H9 (cell line): ENCODE measurements around the gene PAX1. TPM values are rescaled to one million over a fixed set of nuclear protein-coding genes. Genes with fewer than 3 reads are reported as not detected.

Source experiments
- DNase-seq: peaks from one replicate; pipeline ENCODE4 v3.0.0-alpha.2; 2017
- H2AFZ ChIP-seq: one replicate; pipeline ENCODE4 v1.6.1; 2013; ENCODE audit warnings: mild to moderate bottlenecking, low read length, control low read depth, moderate library complexity
- H2AK5ac ChIP-seq: 2 replicates; pipeline ENCODE4 v1.6.1; 2013; ENCODE audit warnings: low read length, control low read depth, mixed read lengths; ENCODE audit not compliant: insufficient read length
- H2BK120ac ChIP-seq: one replicate; pipeline ENCODE4 v1.6.1; 2013; ENCODE audit warnings: low read depth, mild to moderate bottlenecking, low read length, control low read depth, inconsistent platforms; ENCODE audit not compliant: poor library complexity, severe bottlenecking
- H2BK12ac ChIP-seq: 2 replicates; pipeline ENCODE4 v1.6.1; 2013; ENCODE audit warnings: low read length, control low read depth, mixed read lengths, low read depth; ENCODE audit not compliant: insufficient read length
- H2BK15ac ChIP-seq: 2 replicates; pipeline ENCODE4 v1.6.1; 2013; ENCODE audit warnings: low read depth, low read length, control low read depth
- H2BK20ac ChIP-seq: one replicate; pipeline ENCODE4 v1.6.1; 2013; ENCODE audit warnings: low read depth, mild to moderate bottlenecking, low read length, control low read depth, inconsistent platforms; ENCODE audit not compliant: poor library complexity, severe bottlenecking
- H2BK5ac ChIP-seq: 2 replicates; pipeline ENCODE4 v1.6.1; 2013; ENCODE audit warnings: low read length, control low read depth, mixed read lengths; ENCODE audit not compliant: insufficient read length
- H3K14ac ChIP-seq: 2 replicates; pipeline ENCODE4 v1.6.1; 2013; ENCODE audit warnings: low read length, control low read depth; ENCODE audit not compliant: insufficient read depth
- H3K18ac ChIP-seq: 2 replicates; pipeline ENCODE4 v1.6.1; 2013; ENCODE audit warnings: low read depth, mild to moderate bottlenecking, mixed read lengths, low read length, control low read depth; ENCODE audit not compliant: insufficient read length
- H3K23ac ChIP-seq: 2 replicates; pipeline ENCODE4 v1.6.1; 2013; ENCODE audit warnings: low read length, control low read depth, mixed read lengths, low read depth; ENCODE audit not compliant: insufficient read length
- H3K23me2 ChIP-seq: 2 replicates; pipeline ENCODE4 v1.6.1; 2013; ENCODE audit warnings: low read depth, mild to moderate bottlenecking, mixed read lengths, low read length, control low read depth; ENCODE audit not compliant: insufficient read length, poor library complexity, severe bottlenecking
- H3K27ac ChIP-seq: 2 replicates; pipeline ENCODE4 v1.5.1; 2013; ENCODE audit warnings: low read length, control low read depth, mixed read lengths, low read depth; ENCODE audit not compliant: insufficient read length
- H3K27me3 ChIP-seq: 2 replicates; pipeline ENCODE4 v1.6.1; 2013; ENCODE audit warnings: low read length, control low read depth, inconsistent platforms; ENCODE audit not compliant: insufficient read depth
- H3K4ac ChIP-seq: 2 replicates; pipeline ENCODE4 v1.6.1; 2013; ENCODE audit warnings: low read depth, mild to moderate bottlenecking, control low read depth, inconsistent platforms, low read length, moderate library complexity
- H3K4me1 ChIP-seq: 2 replicates; pipeline ENCODE4 v1.6.1; 2013; ENCODE audit warnings: low read length, control low read depth, inconsistent platforms; ENCODE audit not compliant: insufficient read depth
- H3K4me2 ChIP-seq: 2 replicates; pipeline ENCODE4 v1.6.1; 2013; ENCODE audit warnings: low read length, control low read depth, mixed read lengths; ENCODE audit not compliant: insufficient read length, insufficient read depth
- H3K56ac ChIP-seq: 2 replicates; pipeline ENCODE4 v1.6.1; 2013; ENCODE audit warnings: low read depth, mild to moderate bottlenecking, mixed read lengths, low read length, control low read depth; ENCODE audit not compliant: insufficient read length
- H3K79me1 ChIP-seq: 2 replicates; pipeline ENCODE4 v1.6.1; 2013; ENCODE audit warnings: low read depth, mild to moderate bottlenecking, moderate library complexity, low read length, control low read depth, inconsistent platforms; ENCODE audit not compliant: insufficient read depth, poor library complexity, severe bottlenecking
- H3K79me2 ChIP-seq: 2 replicates; pipeline ENCODE4 v1.6.1; 2013; ENCODE audit warnings: low read length, control low read depth, inconsistent platforms; ENCODE audit not compliant: insufficient read depth
- H3K9ac ChIP-seq: 2 replicates; pipeline ENCODE4 v1.6.1; 2013; ENCODE audit warnings: low read length, control low read depth, mixed read lengths; ENCODE audit not compliant: insufficient read length; ENCODE audit errors: extremely low read depth
- H3K9me3 ChIP-seq: one replicate; pipeline ENCODE4 v1.6.1; 2013; ENCODE audit warnings: low read depth, low read length, inconsistent platforms; ENCODE audit not compliant: control insufficient read depth
- H3T11ph ChIP-seq: one replicate; pipeline ENCODE4 v1.6.1; 2013; ENCODE audit warnings: mild to moderate bottlenecking, low read length, control low read depth, inconsistent platforms
- H4K20me1 ChIP-seq: one replicate; pipeline ENCODE4 v1.6.1; 2013; ENCODE audit not compliant: control insufficient read depth, insufficient read length, insufficient read depth
- H4K5ac ChIP-seq: 2 replicates; pipeline ENCODE4 v1.6.1; 2013; ENCODE audit warnings: low read depth, mild to moderate bottlenecking, mixed read lengths, low read length, control low read depth; ENCODE audit not compliant: insufficient read length
- H4K8ac ChIP-seq: replicated peaks from 2 replicates; pipeline ENCODE4 v1.6.1; 2013; ENCODE audit warnings: low read length, control low read depth, mixed read lengths, low read depth; ENCODE audit not compliant: insufficient read length
- H4K91ac ChIP-seq: 2 replicates; pipeline ENCODE4 v1.6.1; 2013; ENCODE audit warnings: low read depth, mild to moderate bottlenecking, moderate library complexity, mixed read lengths, low read length, control low read depth; ENCODE audit not compliant: insufficient read length
- H3K27ac Mint-ChIP-seq, 3 experiments: 2 replicates in 2 of 3; 3 replicates in 1 of 3; pipeline ENCODE4 v1.8.0; 2020 to 2021; ENCODE audit warnings: mixed read lengths in 3 of 3, mild to moderate bottlenecking in 1 of 3, moderate library complexity in 1 of 3
- H3K27me3 Mint-ChIP-seq: 2 replicates; pipeline ENCODE4 v1.8.0; 2021; ENCODE audit warnings: low read depth, mild to moderate bottlenecking, moderate library complexity, mixed read lengths
- H3K36me3 Mint-ChIP-seq, 3 experiments: 2 replicates in 2 of 3; 3 replicates in 1 of 3; pipeline ENCODE4 v1.8.0; 2020 to 2021; ENCODE audit warnings: low read depth in 3 of 3, mixed read lengths in 3 of 3; ENCODE audit not compliant: insufficient read depth in 1 of 3
- H3K4me1 Mint-ChIP-seq, 2 experiments: 2 replicates each; pipeline ENCODE4 v1.8.0; 2020; ENCODE audit warnings: mixed read lengths in 2 of 2
- H3K4me3 Mint-ChIP-seq, 2 experiments: 2 replicates in 1 of 2; 3 replicates in 1 of 2; pipeline ENCODE4 v1.8.0; 2020 to 2021; ENCODE audit warnings: mild to moderate bottlenecking in 2 of 2, mixed read lengths in 2 of 2, moderate library complexity in 1 of 2
- H3K9me3 Mint-ChIP-seq, 2 experiments: 2 replicates in 1 of 2; 3 replicates in 1 of 2; pipeline ENCODE4 v1.8.0; 2020; ENCODE audit warnings: mild to moderate bottlenecking in 2 of 2, mixed read lengths in 2 of 2, moderate library complexity in 1 of 2
- CTCF ChIP-seq: fragments of 200-600 bp; sonication (generic); conservative IDR thresholded peaks from 3 replicates; pipeline ENCODE4 v1.8.0; 2021; ENCODE audit warnings: antibody characterized with exemption, mild to moderate bottlenecking
- whole genome bisulfite sequencing: extraction: QIAGEN DNeasy Blood & Tissue Kit; methylation state at CpG from one replicate; pipeline ENCODE4 v1.1.7; 2013; ENCODE audit warnings: missing lambda C conversion rate, low lambda C conversion rate, mixed read lengths; ENCODE audit not compliant: insufficient read length; ENCODE audit errors: extremely low coverage; 5-methylcytosine and 5-hydroxymethylcytosine counted together
- total RNA-seq: library from RNA; stranded (reverse); gene quantifications from 2 replicates; pipeline ENCODE4 v1.2.1, GENCODE V29; 2021

The PAX1 gene
- total RNA-seq, 1 experiment from 2014 or later: not detected

GRCh38 chr20:21713901-21714296 is 8.4 kb downstream of the PAX1 start:
- no peaks in the 10 kb centered on the region for H3K79me2 ChIP-seq
- H3K9me3 ChIP-seq: no peaks in the 10 kb centered on the region
- H3K4me2 ChIP-seq: peak overlapping the region; percentile 68
- no peak overlapping the region for H3K9ac ChIP-seq
- no peak overlapping the region for H4K5ac ChIP-seq
- H4K20me1 ChIP-seq: no peaks in the 10 kb centered on the region
- no peak overlapping the region for H4K8ac ChIP-seq
- no peak overlapping the region for H2AK5ac ChIP-seq
- TF ChIP-seq CTCF: no peak
- no peak overlapping the region for H2BK5ac ChIP-seq
- Mint-ChIP-seq H3K27ac (no peak overlapping the region), H3K36me3 (no peaks in the 10 kb centered on the region), H3K4me3 (peak overlapping the region; percentile 53 to 82), H3K9me3 (peaks cover 0 to 4% of the 10 kb centered on the region in 2 experiments; a peak in 1 of 5 replicates), H3K4me1 (peaks cover 17 to 35% of the 10 kb centered on the region in 2 experiments), H3K27me3 (peaks cover 100% of the 10 kb centered on the region)
- peaks cover 83% of the 10 kb centered on the region for H3K27me3 ChIP-seq
- no peak overlapping the region for H3K14ac ChIP-seq
- DNase-seq: peak; percentile 65
- H3K23ac ChIP-seq: no peak overlapping the region
- H2BK12ac ChIP-seq: no peak overlapping the region
- no peak overlapping the region for H2AFZ ChIP-seq
- no peak overlapping the region for H3K18ac ChIP-seq
- H3K4me1 ChIP-seq: peaks cover 8% of the 10 kb centered on the region
- no CpG with 5 or more reads among the region's 26 CpGs for WGBS
- H2BK120ac ChIP-seq: no peak overlapping the region
- no peaks in the 10 kb centered on the region for H3K79me1 ChIP-seq
- H4K91ac ChIP-seq: no peak overlapping the region
- H3K23me2 ChIP-seq: peaks cover 10% of the 10 kb centered on the region
- H3K27ac ChIP-seq: no peak overlapping the region
- H3K4ac ChIP-seq: no peak overlapping the region
- no peak overlapping the region for H2BK20ac ChIP-seq
- no peak overlapping the region for H3K56ac ChIP-seq
- no peak overlapping the region for H2BK15ac ChIP-seq
- H3T11ph ChIP-seq: no peak overlapping the region
